Middle frontal gyrus (tissue), 1 donor: ENCODE results near the gene PIAS2.
"Not testable (repeated sequence)": the region's sequence is repeated elsewhere in the genome, so short reads cannot be mapped to it uniquely, and the experiment has no call there.

Experiments
- DNase-seq: peaks from one replicate; pipeline ENCODE4 v3.0.0-alpha.2; 2015; ENCODE audit warnings: low spot score; ENCODE audit errors: extremely low spot score

PIAS2 gene

DNA sequence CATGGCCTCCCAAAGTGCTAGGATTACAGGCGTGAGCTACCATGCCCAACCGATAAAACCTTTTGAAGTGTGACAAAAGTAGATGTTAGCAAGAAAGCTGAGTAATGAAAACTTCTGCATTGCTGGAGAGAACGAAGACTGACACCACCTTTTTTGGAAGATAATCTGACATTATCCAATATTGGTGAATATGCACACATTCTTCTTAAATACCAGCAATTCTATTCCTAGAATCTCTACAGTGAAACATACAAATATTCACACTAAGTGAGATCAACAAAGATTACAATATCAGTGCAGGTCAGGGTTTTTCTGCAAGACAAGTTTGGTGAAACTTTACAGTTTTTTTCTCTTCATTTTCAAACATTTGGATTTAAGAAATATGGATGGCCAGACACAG is 7.8 kb downstream of the PIAS2 start:
- DNase-seq: no peak

DNA sequence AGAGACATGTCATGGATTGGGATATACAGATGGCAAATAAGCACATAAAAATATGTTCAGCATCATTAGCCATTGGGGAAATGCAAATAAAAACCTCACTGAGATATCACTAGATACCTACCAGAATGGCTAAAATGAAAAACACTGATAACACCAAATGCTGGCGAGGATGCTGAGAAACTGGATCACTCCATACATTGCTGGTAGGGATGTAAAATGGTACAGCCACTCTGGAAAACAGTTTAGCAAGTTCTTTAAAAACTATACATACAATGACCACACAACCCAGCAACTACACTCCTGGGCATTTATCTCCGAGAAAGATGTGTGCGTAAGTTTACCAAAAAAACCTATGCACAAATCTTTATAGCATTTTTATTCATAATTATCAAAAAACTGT is 13.9 kb downstream of the PIAS2 start:
- no peak for DNase-seq

GRCh38 chr18:46899274-46899948 is 17.9 kb downstream of the PIAS2 start:
- DNase-seq: no peak

GRCh38 chr18:46894124-46894523 is 23.2 kb downstream of the PIAS2 start:
- no peak for DNase-seq

- no peak for DNase-seq
These were observed 23.9 kb downstream of the PIAS2 start for GRCh38 chr18:46893360-46893759.

- DNase-seq: no peak
These were observed 24.5 kb downstream of the PIAS2 start for GRCh38 chr18:46892842-46893241.

DNA sequence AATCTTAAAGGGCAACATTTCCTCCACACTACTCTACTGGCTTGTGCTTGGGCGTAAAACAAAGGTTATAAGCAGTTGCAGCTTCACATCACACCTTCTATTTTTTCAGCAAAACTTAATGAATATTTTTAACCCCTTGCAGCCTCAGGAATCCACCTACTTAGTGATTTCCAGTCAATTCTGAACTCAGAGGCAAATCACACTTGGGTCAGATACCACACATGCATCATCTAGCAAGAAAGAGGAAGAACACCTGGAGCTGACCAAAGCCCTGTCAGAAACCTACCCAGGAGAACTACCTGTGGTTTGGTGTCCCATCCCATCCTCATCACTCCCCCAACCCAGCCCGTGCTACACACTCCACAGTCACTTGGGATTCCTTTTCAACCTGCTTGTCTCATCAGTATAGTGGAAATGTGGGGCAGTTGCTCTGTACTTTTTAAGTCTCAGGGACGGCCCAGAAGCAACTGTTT is 25.5 kb downstream of the PIAS2 start:
- no peak for DNase-seq

DNA sequence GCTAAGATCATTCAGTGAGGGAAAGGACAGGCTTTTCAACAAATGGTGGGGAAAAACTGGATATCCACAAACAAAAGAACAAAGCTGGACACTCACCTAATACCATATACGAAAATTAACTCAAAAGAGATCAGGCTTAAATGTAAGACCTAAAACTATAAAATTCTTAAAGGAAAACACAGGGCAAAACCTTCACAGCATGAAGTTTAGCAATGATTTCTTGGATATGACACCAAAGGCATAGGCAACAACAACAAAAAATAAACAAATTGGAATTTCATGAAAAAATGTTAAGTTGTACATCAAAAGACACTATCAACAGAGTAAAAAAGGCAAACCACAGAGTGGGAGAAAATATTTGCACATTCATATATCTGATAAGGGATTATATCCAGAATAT is 28.3 kb downstream of the PIAS2 start:
- DNase-seq: no peak

DNA sequence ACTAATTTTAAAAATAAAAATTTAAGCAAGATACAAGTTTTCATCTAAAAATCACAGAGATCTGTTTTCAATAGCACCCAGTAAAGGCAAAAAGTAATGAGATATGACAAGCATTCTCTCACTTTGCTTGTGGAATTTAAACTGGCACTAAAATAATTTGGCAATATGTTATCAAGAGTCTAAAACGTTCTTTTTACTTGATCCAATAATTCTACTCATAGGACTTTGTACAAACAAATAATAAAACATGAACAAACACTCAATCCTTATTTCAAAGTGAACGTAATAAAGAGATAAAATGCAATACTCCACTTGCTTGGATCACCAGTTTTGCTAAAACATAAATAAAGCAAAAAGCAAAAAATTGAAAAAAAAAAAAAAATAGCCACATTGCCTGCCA is 30.4 kb downstream of the PIAS2 start:
- DNase-seq: no peak

DNA sequence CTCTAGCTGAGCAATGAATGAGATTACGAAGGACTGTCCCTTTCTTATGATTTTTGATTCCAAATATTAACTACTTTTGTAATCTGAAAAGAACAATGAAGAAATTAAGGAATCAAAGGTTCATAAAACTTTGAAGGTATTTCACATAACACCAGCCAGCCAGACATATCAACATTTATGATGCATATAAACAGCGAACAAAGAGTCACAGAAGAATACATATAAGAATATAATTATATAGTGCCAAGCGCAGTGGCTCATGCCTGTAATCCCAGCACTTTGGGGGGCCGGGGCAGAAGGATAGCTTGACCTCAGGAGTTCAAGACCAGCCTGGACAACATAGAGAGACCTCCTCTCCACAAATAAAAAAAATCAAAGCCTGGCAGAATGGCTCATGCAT is 34.1 kb downstream of the PIAS2 start:
- no peak for DNase-seq

- DNase-seq: no peak
These were observed 39.8 kb downstream of the PIAS2 start for GRCh38 chr18:46877329-46877987.

GRCh38 chr18:46868169-46868921 is 49.0 kb downstream of the PIAS2 start:
- no peak for DNase-seq

- DNase-seq: no peak
These were observed 49.8 kb downstream of the PIAS2 start for GRCh38 chr18:46867367-46868143.

GRCh38 chr18:46866523-46866922 is 50.8 kb downstream of the PIAS2 start:
- DNase-seq: no peak

DNA sequence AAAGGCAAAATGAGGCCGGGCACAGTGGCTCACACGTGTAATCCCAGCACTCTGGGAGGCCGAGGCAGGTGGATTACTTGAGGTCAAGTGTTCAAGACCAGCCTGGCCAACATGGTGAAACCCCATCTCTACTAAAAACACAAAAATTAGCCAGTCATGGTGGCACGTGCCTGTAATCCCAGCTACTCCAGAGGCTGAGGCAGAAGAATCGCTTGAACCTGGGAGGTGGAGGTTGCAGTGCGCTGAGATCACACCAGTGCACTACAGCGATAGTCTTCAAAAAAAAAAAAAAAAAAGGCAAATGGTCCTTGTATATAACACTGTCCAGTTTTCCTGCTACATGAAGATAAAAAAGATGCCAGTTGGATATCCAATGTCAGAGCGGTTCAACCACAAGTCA is 52.1 kb downstream of the PIAS2 start:
- not testable (repeated sequence) for DNase-seq

- DNase-seq: no peak
These were observed 57.5 kb downstream of the PIAS2 start for GRCh38 chr18:46859855-46860254.

DNA sequence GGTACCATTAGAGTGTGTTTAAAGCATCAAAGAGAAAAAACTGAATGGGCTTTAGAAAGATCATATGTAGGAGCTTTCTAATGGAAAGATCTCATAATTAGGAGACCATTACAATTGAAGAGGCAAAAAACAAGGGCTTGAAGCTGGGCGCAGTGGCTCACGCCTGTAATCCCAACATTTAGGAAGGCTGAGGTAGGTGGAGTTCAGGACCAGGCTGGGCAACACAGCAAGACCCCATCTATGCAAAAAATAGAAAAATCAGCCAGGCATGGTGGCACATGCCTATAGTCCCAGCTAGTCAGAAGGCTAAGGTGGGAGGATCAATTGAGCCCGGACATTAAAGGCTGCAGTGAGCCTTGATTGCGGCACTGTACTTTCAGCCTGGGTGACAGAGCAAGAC is 59.0 kb downstream of the PIAS2 start:
- DNase-seq: no peak

DNA sequence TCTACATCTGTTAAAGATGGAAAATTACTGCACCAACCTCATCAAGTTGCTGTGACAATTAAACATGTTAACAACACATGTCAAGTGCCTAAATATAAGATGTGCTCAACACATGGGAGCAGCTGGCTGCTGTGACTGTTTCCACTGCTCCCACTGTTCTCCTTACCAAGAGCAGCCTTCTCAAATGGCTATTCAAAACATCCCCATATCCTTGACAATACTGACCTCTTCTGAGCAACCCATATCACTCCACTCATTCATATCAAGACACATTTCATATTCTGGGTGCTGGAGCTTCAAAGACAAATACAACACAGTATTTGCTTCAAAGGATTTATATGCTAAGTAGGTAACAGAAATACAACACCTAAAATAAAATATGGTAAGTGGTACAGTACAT is 60.3 kb downstream of the PIAS2 start:
- DNase-seq: no peak

DNA sequence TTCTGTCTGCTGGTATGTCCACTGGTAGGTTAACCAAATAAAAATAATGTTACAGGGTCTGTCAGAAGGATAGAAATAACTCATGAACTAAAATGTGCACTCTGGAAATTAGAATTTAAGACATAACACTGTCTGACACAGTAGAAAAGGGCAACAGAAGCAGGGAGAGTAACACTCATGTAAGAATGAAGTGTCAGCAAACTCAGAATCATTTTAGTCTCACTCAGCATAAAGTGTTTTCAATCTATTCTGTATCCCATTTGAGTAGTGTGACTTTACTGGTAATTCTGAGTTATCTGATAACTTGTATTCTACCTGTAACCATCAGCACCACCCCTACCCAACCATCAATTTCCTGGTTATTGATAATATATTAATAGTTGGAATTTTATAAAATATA is 68.3 kb downstream of the PIAS2 start:
- no peak for DNase-seq

- no peak for DNase-seq
These were observed 73.9 kb downstream of the PIAS2 start for GRCh38 chr18:46843372-46843771.

- no peak for DNase-seq
These were observed 74.7 kb downstream of the PIAS2 start for GRCh38 chr18:46842583-46842982.

- DNase-seq: no peak
These were observed 83.4 kb downstream of the PIAS2 start for GRCh38 chr18:46833899-46834298.
